ENCODE data around the gene NDUFB4. TPM values are rescaled to one million over a fixed set of nuclear protein-coding genes. Genes with fewer than 3 reads are reported as not detected.

NDUFB4 gene
- total RNA-seq, 1 donor from 2014 or later, result 21.3 TPM

- DNase-seq, result no peak
Measured at GRCh38 chr3:120640231-120640630, 44.1 kb downstream of the NDUFB4 start.

GRCh38 chr3:120641696-120642246, 45.6 kb downstream of the NDUFB4 start:
- no peak for DNase-seq

- DNase-seq, result peak; percentile 75
Measured at GRCh38 chr3:120642368-120642948, 46.3 kb downstream of the NDUFB4 start.

GRCh38 chr3:120645083-120645845, 49.1 kb downstream of the NDUFB4 start:
- peak; percentile 23 for DNase-seq

- DNase-seq, result no peak
Measured at GRCh38 chr3:120646771-120647432, 50.8 kb downstream of the NDUFB4 start.

GRCh38 chr3:120648290-120648689, 52.2 kb downstream of the NDUFB4 start:
- DNase-seq, result no peak

- no peak for DNase-seq
Measured at GRCh38 chr3:120649830-120650233, 53.7 kb downstream of the NDUFB4 start.

- DNase-seq, result no peak
Measured at GRCh38 chr3:120650311-120650710, 54.2 kb downstream of the NDUFB4 start.

Other genes starting within 250 kb of the NDUFB4 start
- gene LRRC58, start 247.0 kb upstream of the NDUFB4 start, total RNA-seq, result 14.3 and 15.5 TPM in 2 replicates
- gene FSTL1, start 145.3 kb upstream of the NDUFB4 start, total RNA-seq, result 524 and 719 TPM in 2 replicates
- 0.60 and 2.4 TPM in 2 replicates for gene HGD, start 85.9 kb downstream of the NDUFB4 start, total RNA-seq
- gene RABL3, start 146.2 kb downstream of the NDUFB4 start, total RNA-seq, result 19.9 and 25.0 TPM in 2 replicates
- gene GTF2E1, start 146.4 kb downstream of the NDUFB4 start, total RNA-seq, result 38.4 and 45.9 TPM in 2 replicates